SK-N-SH (cell line): Measurements from ENCODE around the gene G6PC1.

Experiments
- CTCF ChIP-seq: fragments of 200-600 bp; sonication (generic); IDR thresholded peaks from 2 replicates; pipeline ENCODE4 v1.6.1; 2017; ENCODE audit warnings: antibody characterized with exemption, mild to moderate bottlenecking, moderate library complexity
- FOSL2 ChIP-seq: IDR thresholded peaks from 2 replicates; pipeline ENCODE4 v1.4.0; 2012; ENCODE audit warnings: low read depth, mild to moderate bottlenecking, moderate library complexity, borderline replicate concordance
- FOXJ3 ChIP-seq: sonication (generic); formaldehyde crosslinking; IDR thresholded peaks from 2 replicates; pipeline ENCODE4 v1.5.1; 2020; ENCODE audit warnings: mild to moderate bottlenecking, missing genetic modification reagents
- FOXM1 ChIP-seq: IDR thresholded peaks from 2 replicates; pipeline ENCODE4 v1.4.0; 2012; ENCODE audit warnings: low read depth, mild to moderate bottlenecking
- GATA2 ChIP-seq: sonication (generic); formaldehyde crosslinking; IDR thresholded peaks from 2 replicates; pipeline ENCODE4 v1.5.0; 2020; ENCODE audit warnings: mild to moderate bottlenecking, missing genetic modification reagents
- RCOR1 ChIP-seq: fragments of 150-350 bp; IDR thresholded peaks from 2 replicates; pipeline ENCODE4 v1.6.1; 2017; ENCODE audit warnings: antibody characterized with exemption, low read length
- USF1 ChIP-seq: IDR thresholded peaks from 2 replicates; pipeline ENCODE4 v1.4.0; 2012; ENCODE audit warnings: low read depth, borderline replicate concordance
- USF2 ChIP-seq: fragments of 150-350 bp; IDR thresholded peaks from 2 replicates; pipeline ENCODE4 v1.6.1; 2017; ENCODE audit warnings: antibody characterized with exemption, low read length, low read depth, borderline replicate concordance

GRCh38 chr17:42850954-42851353 lies 49.6 kb upstream of the G6PC1 start, which contains the start of gene AOC3:
- TF ChIP-seq CTCF (no peak), USF1 (no peak), FOXJ3 (CRISPR knock-in tag) (no peak), GATA2 (CRISPR knock-in tag) (no peak), FOXM1 (no peak), FOSL2 (no peak), RCOR1 (no peak), USF2 (no peak)
